Testis (tissue), 3 donors: ENCODE results near the gene GP1BA. TPM values are rescaled to one million over a fixed set of nuclear protein-coding genes. Genes with fewer than 3 reads are reported as not detected.

Experiments
- DNase-seq: peaks from one replicate; pipeline ENCODE4 v3.0.0-alpha.2; 2019
- H3K27ac ChIP-seq, 2 donors: fragments of 200-600 bp; sonication (generic); one replicate each; pipeline ENCODE4 v1.5.1; 2019
- H3K27me3 ChIP-seq: fragments of 200-600 bp; sonication (generic); one replicate; pipeline ENCODE4 v1.5.1; 2019
- H3K36me3 ChIP-seq: fragments of 200-600 bp; sonication (generic); one replicate; pipeline ENCODE4 v1.5.1; 2017; ENCODE audit warnings: low read depth; ENCODE audit errors: missing control alignments
- H3K4me1 ChIP-seq: fragments of 200-600 bp; sonication (generic); one replicate; pipeline ENCODE4 v1.5.1; 2019
- H3K4me3 ChIP-seq, 2 donors: fragments of 200-600 bp; sonication (generic); one replicate each; pipeline ENCODE4 v1.5.1; 2017 to 2019
- H3K9me3 ChIP-seq: fragments of 200-600 bp; sonication (generic); one replicate; pipeline ENCODE4 v1.5.1; 2017
- POLR2A ChIP-seq: fragments of 450-650 bp; IDR thresholded peaks from one replicate; pipeline ENCODE4 v1.6.1; 2017; ENCODE audit warnings: antibody characterized with exemption, mild to moderate bottlenecking, moderate library complexity
- WGBS, 2 donors: methylation state at CpG; one replicate each; pipeline ENCODE4 v1.1.5; 2018; 5-methylcytosine and 5-hydroxymethylcytosine counted together
- intact Hi-C: fragments of 100-400 bp; cut with DNase I; formaldehyde crosslinking; loops from one replicate; pipeline ENCODE4 v1.15.1; 2023; ENCODE audit warnings: low total_unique reads
- polyA plus RNA-seq: library from polyadenylated mRNA; stranded (reverse); fragments of 350-450 nt; fragmentation: Illumina TruSeq; extraction: RNeasy Lipid Tissue Mini Kit (QIAGEN cat#74804); gene quantifications from one replicate; pipeline ENCODE4 v1.2.3, GENCODE V29; 2014; ENCODE audit warnings: low read depth, low replicate concordance; ENCODE audit not compliant: insufficient read depth
- total RNA-seq, 2 donors: library from RNA; depleted of rRNA; stranded (reverse); fragments of >200 nt; gene quantifications; one replicate each; pipeline ENCODE4 v1.2.3, GENCODE V29; 2016
- TF ChIP-seq, protein P1 (sequence below), 3 experiments: fragments of 450-650 bp in 2 of 3; fragments of 200-600 bp in 1 of 3; sonication (generic) in 1 of 3; IDR thresholded peaks; one replicate each; pipeline ENCODE4 v1.5.1; 2016 to 2019; ENCODE audit warnings: antibody characterized with exemption in 3 of 3, mild to moderate bottlenecking in 2 of 3, moderate library complexity in 1 of 3

Gene GP1BA
- total and polyA plus RNA-seq, 3 donors from 2014 or later, result 0.12 to 0.88 (median 0.47) TPM

DNA sequence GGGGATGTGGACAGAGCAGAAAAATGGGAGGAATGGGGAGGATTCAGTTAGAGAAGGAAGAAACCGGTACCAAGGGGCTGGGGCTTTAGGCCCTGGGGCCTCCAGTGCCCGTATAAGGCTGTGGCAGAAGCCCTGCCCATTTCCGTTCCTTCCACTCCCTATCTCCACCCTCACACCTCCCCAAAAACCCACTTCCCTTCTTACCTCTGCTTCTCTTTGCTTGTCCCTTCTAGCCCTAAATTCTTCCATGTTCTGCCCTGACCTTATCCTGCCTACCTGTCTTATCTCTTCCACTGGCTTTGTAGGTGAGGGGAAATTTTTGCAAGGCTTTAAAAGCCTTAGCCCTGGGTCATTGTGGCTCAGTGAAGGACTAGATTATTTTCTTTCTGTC, 12.1 kb downstream of the GP1BA start:
- TF ChIP-seq, protein P1, sequence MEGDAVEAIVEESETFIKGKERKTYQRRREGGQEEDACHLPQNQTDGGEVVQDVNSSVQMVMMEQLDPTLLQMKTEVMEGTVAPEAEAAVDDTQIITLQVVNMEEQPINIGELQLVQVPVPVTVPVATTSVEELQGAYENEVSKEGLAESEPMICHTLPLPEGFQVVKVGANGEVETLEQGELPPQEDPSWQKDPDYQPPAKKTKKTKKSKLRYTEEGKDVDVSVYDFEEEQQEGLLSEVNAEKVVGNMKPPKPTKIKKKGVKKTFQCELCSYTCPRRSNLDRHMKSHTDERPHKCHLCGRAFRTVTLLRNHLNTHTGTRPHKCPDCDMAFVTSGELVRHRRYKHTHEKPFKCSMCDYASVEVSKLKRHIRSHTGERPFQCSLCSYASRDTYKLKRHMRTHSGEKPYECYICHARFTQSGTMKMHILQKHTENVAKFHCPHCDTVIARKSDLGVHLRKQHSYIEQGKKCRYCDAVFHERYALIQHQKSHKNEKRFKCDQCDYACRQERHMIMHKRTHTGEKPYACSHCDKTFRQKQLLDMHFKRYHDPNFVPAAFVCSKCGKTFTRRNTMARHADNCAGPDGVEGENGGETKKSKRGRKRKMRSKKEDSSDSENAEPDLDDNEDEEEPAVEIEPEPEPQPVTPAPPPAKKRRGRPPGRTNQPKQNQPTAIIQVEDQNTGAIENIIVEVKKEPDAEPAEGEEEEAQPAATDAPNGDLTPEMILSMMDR (IDR thresholded peaks at IDR 0.05), result no peak
- TF ChIP-seq POLR2A, result no peak
- intact Hi-C loops, result no loop called here
- no peaks in the 10 kb centered on the region for H3K27me3 ChIP-seq
- H3K9me3 ChIP-seq, result no peaks in the 10 kb centered on the region
- H3K4me3 ChIP-seq, result no peak overlapping the region
- H3K4me1 ChIP-seq, result peaks cover 25% of the 10 kb centered on the region
- no peaks in the 10 kb centered on the region for H3K36me3 ChIP-seq
- DNase-seq, result no peak
- H3K27ac ChIP-seq, result no peak overlapping the region
- WGBS, 2 donors, result 44 to 49% methylated on average over 3 of the region's 3 CpGs

DNA sequence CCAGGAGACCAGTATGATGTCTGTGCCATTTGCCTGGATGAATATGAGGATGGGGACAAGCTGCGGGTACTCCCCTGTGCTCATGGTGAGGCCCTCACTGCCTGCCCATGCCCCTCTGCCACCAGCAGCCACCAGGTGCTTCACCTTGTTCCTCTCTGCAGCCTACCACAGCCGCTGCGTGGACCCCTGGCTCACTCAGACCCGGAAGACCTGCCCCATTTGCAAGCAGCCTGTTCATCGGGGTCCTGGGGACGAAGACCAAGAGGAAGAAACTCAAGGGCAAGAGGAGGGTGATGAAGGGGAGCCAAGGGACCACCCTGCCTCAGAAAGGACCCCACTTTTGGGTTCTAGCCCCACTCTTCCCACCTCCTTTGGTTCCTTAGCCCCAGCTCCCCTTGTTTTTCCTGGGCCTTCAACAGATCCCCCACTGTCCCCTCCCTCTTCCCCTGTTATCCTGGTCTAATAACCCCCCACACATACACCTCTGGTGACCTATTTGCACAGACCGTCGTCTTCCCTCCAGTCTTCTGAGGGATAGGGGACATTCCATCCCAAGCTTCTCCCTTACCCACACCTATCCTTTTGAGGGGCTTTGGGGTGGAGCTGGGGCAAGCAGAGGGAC, 12.6 kb downstream of the GP1BA start:
- H3K36me3 ChIP-seq, result no peaks in the 10 kb centered on the region
- no peaks in the 10 kb centered on the region for H3K27me3 ChIP-seq
- TF ChIP-seq, protein P1 (IDR thresholded peaks at IDR 0.05), result no peak
- no peak for TF ChIP-seq POLR2A
- H3K4me1 ChIP-seq, result peaks cover 23% of the 10 kb centered on the region
- WGBS, 2 donors, result 62 to 70% methylated on average over 8 of the region's 8 CpGs
- no peaks in the 10 kb centered on the region for H3K9me3 ChIP-seq
- H3K4me3 ChIP-seq, result no peak overlapping the region
- H3K27ac ChIP-seq, result peak overlapping the region in 1 of 2 donors; percentile 44
- intact Hi-C loops, result no loop called here
- DNase-seq, result no peak

DNA sequence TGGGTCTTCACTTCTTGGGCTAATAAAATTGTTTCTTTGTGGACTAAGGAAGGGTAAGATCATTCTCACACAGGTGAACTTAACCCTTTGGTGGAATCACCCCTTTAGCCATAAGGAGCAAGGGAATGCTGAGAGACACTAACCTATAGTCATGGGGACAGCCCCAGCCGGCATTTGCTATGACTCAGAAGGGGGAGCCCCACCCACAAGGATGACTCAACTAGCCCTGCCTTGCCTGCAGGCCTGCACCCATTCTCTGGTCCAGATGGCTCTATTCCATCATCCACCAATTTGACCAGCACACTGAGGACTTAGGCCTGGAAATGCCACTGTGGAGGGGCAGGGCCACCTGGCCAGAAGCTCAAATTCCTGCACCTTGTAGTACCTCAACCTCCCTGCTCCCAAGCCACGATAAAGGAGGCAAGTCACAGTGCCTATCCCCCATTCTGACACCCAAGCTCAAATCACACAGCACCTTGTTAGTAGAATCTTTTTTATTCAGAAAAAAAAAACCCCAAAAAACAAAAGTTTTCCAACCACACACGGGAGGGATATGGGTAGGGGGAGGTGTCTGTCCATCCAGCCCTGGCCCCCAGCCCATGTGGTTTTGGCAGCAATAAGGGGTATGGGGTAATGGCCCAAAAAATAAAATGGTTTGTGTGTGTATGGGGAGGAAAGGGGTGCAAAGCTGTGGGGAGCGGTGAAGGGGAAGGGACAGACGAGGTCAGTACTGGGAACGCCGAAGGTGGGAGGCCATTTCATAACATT, 13.3 kb downstream of the GP1BA start:
- WGBS, 2 donors, result 52 to 53% methylated on average over 7 of the region's 7 CpGs
- peak; percentile 60 for DNase-seq
- Histone ChIP-seq H3K27me3 (no peaks in the 10 kb centered on the region), H3K9me3 (no peaks in the 10 kb centered on the region), H3K4me3 (no peak overlapping the region), H3K36me3 (no peaks in the 10 kb centered on the region), H3K4me1 (peaks cover 23% of the 10 kb centered on the region), H3K27ac (peak overlapping the region in 1 of 2 donors; percentile 44)
- no peak for TF ChIP-seq POLR2A
- TF ChIP-seq, protein P1 (IDR thresholded peaks at IDR 0.05), result no peak
- intact Hi-C loops, result no loop called here

DNA sequence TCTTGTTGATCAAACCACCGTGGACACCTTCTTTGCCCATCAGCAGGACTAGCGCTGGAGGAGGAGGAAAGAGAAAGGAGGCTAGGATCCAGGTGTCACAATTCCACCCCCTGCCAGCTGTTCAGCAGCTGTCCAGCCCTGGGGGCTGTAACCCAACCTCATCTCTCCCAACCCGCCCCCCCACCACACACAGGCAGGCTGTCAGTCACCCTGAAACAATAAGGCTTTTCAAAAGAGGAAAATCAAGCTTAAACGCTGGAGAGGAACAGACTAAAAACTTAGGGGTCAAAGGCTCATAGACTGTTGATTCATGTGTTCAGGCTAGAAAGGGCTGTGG, 13.8 kb downstream of the GP1BA start:
- Histone ChIP-seq H3K4me1 (peaks cover 23% of the 10 kb centered on the region), H3K4me3 (no peak overlapping the region), H3K27me3 (no peaks in the 10 kb centered on the region), H3K27ac (peak overlapping the region in 1 of 2 donors; percentile 91), H3K9me3 (no peaks in the 10 kb centered on the region), H3K36me3 (no peaks in the 10 kb centered on the region)
- no peak for DNase-seq
- TF ChIP-seq, protein P1 (IDR thresholded peaks at IDR 0.05), result no peak
- TF ChIP-seq POLR2A, result no peak
- 26 to 30% methylated on average over 4 of the region's 4 CpGs for whole genome bisulfite sequencing, 2 donors
- intact Hi-C loops, result no loop called here
